GM11168 (cell line): ENCODE data around the gene ZNF513.
"Not testable (repeated sequence)": the region's sequence is repeated elsewhere in the genome, so short reads cannot be mapped to it uniquely, and the experiment has no call there.

ENCODE experiments used
- in situ Hi-C: fragments of 300-500 bp; cut with MboI; formaldehyde crosslinking; loops from one replicate; pipeline ENCODE4 v1.12.0; 2022; ENCODE audit warnings: low sequenced_read_pairs; ENCODE audit not compliant: unreplicated experiment

The ZNF513 gene

DNA sequence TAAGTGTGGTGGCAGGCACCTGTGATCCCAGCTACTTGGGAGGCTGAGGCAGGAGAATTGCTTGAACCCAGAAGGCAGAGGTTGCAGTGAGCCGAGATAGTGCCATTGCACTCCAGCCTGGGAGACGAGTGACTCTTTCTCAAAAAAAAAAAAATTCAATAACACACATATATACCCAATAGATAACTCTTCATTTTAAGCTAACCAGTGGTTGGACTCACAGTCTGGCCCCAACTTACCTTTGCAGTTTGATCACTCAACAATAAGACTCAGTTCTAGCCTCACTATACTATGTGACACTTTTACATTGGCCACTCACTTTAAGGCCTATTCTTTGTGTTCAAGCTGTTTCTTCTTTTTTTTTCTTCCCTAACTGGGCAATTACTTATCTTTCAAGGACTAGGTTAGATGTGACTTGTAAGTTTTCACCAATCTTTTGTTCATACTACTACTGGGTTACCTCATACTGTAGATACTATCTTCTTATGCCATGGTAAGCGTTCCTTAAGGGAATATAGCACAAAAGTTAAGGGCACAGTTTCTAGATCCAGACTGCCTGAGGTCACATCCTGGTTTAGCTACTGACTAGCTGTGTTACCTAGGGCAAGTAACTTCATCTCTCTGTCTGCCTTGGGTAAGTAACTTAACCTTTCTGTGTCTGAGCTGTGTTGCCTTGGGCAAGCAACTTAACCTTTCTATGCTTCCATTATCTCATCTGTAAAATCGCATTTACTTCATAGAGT lies 17.7 kb downstream of the ZNF513 start:
- in situ Hi-C loops = no loop called here

DNA sequence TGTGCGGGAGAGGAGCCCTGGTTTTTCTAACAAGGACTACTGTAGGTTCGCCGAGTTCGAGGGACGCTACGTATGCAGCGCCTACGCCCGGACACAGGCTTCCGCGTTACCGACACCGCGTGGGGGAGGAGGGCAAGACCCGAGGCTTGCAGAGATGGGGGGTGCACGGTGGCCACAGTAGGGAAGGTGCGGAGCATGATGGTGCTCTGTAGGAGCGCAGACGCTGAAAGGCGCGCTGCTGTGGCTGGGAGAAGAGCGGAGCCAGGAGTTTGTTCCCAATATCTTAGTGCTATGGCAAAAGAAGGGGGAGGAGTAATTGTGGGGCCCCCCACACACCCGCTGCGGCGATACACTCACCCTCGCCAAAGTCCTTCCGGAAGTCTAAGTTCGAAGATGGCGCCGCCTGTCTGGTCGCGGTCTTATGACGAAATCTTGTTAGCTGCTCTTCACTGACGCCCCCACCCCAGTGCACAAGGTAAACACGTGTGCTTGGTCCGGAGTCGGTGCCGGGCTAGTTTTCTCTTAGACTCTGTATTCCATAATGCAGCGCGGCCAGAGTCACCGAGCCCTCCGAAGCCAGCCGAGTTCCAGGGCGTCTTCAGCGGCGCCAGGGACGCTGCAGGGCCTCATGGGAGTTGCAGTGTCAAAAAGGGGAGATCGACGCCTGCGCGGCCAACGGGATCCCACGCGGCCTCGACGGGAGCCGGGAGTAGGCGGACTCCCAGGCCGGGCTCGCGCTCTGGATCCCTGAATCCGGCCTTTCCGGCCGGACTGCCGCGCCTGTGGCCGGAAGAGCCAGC lies 24.0 kb downstream of the ZNF513 start, which contains the start of gene GTF3C2:
Gene GTF3C2, minus strand, starts transcription at position 383 of the 800 bp plus-strand sequence. CDS start 13,210 bp downstream, outside the sequence.
- in situ Hi-C loops = no loop called here

DNA sequence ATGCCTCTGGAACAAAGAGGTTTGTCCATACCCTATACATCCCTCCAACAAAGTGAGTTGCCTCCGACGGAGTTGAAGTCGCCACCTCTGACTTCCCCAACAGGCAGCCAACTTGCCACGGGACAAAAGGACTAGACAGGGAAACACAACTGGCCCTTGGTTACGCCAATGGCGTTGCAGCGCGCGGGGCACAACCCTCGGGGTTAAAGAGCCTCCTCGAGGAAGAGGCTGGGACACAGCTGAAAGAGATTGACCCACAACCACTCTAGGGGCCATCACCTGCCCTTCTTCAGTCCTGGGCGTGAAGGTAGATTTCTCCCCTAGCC lies 24.5 kb downstream of the ZNF513 start:
- in situ Hi-C loops = no loop called here

DNA sequence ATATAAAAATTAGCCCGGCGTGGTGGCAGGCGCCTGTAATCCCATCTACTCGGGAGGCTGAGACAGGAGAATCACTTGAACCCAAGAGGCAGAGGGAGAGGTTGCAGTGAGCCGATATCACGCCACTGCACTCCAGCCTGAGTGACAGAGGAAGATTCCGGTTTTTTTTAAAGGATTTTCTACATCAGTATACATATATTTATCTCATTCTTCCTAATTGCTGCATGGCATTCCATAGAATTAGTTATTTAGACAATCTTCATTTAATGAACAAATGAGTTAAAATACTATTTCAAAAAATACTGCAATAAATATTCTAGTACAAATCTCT lies 26.0 kb downstream of the ZNF513 start:
- in situ Hi-C loops = no loop called here

DNA sequence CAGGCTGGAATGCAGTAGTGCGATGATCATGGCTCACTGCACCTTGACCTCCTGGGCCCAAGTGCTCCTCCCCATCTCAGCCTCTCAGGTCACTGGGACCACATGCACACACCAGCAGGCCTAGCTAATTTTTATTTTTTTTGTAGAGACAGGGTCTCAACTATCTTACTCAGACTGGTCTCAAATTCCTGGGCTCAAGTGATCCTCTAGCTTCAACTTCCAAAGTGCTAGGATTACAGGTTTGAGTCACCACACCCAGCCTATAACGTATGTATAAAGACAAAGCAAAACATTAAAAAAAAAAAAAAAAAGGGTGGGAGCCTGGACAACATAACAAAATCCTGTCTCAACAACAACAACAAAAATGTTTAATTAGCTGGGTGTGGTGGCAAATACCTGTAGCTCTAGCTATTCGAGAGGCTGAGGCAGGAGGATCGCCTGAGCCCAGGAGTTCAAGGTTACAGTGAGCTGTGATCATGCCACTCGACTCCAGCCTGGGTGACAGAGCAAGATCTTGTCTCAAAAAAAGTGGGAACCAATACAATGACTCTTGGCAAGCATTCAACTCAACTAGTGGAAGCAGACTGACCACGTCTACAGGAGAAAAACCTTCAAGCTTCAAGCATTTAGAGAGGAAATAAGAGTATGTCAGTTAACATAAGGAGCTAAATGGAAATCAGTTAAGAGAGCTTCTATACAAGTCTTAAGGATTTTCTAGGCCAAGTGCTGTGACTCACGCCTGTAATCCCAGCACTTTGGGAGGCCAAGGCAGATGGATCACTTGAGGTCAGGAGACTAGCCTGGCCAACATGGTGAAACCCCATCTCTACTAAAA lies 26.6 kb downstream of the ZNF513 start:
- in situ Hi-C loops = no loop called here

DNA sequence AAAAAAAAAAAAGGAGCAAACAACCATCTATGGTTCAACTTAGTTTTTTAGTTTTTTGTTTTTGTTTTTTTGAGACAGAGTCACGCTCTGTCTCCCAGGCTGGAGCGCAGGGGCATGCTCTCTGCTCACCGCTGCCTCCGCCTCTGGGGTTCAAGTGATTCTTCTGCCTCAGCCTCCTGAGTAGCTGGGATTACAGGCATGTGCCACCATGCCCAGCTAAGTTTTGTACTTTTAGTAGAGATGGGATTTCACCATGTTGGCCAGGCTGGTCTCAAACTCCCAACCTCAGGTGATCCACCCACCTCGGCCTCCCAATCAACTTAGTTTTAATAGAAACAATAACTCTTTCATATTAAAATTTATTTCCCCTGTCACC lies 27.2 kb downstream of the ZNF513 start:
- in situ Hi-C loops = not testable (repeated sequence)

DNA sequence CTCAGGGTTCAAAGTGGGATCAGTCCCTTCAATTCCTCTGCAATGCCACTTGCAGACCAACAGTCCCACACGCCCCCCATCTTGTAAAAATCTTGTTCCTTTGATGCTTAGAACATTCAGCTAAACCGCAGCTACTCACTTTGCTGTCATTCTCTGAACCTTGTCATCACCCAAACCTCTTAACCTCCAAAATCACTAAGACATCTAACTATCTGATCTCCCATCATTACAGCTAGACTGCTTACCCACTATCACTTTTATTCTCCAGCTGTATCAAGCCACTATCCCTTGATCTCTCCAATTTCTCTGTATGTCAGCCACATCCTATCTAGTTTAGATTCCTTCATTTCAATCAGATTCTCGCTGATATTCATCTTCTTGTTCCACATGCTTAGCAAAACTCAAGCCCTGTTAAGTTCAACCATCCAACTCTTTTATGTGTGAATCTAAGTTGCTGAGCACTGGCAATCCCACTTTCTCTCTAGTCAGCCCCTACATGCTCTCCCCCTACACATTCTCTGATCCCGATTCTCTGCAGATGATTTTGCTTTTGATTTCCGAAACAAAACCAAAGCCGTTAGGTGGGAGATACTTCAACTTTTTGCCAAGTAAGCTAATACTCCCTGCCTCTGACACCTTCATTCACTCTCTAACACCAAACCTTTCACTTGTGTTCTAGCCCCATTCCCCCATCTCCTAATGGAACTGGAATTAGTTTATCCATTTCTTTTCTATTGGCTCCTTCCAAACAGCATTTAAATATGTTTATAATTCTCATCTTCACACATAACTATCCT lies 28.5 kb downstream of the ZNF513 start:
- in situ Hi-C loops = no loop called here

DNA sequence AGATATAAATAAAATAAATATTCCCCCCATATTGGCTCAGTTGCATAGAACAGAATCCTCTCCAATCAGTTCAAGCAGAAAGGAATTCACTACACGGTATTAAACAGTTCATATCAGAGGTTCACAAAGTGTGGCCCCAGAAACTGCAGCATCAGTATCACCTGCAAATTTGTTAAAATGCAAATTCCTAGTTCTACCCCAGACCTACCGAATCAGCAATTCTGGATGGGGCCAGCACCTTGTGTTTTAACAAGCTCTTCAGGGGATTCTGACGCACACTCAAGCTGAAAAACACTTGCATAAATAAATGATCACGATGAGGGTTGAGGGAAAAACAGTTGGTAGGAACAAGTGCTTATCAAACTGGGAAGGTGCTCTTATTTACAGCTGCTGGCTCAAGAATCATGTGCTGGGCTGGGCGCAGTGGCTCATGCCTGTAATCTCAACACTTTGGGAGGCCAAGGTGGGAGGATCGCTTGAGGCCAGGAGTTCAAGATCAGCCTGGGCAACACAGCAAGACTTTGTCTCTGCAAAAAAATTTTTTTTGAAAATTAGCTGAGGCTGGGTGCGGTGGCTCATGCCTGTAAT lies 30.3 kb downstream of the ZNF513 start:
- in situ Hi-C loops = no loop called here

DNA sequence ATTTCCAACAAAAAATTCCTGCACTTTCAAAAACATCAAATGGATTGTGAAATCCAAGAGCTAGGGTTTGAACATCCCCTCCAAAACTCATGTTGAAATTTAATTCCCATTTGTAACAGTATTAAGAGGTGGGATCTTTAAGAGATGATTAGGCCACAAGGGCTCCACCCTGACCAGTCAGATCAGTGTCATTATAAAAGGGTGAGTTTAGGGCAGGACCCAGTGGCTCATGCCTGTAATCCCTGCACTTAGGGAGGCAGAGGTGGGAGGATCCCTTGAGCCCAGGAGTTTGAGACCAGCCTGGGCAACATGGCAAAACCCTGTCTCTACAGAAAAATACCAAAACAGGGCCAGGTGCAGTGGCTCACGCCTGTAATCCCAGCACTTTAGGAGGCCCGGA lies 32.9 kb downstream of the ZNF513 start:
- in situ Hi-C loops = no loop called here

DNA sequence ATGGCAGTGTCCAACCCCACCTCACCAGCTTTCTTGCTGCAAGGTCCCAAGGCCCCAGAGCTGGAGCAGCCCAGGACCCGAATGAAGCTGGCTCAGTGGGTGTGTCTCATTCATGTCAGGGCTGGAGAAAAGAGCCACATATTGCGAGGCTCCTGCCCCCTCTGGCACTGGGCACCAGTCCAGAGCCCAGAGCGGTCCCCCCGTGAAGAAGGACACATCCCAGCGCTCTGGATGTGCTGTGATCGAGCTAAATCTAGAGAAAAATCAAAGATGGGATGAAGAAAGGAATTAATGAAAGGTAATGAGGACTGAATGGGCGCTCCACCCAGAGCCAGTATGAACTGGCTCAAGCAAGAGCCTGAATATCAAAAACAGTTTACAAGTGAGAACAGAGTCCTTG lies 44.4 kb downstream of the ZNF513 start:
- in situ Hi-C loops = no loop called here

DNA sequence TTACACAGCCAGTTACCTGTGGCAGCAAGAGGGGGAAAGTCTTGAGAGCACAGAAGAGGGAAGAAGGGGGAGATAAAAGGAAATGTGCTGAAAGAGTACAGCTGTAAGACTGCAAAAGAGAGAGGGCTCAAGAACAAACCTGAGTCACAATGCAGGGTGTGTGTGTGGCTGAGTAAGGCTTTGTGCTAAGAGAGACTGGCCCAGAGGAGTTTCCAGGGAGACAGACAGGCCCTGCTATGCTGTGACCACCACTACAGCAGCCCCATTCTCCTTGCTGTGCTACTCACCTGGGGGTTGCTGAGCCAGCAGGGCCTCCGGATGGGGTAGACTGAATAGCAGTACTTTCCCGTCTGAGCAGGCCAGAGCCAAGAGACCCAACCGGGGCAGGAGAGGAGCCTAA lies 45.2 kb downstream of the ZNF513 start:
- in situ Hi-C loops = no loop called here
